Neural crest cell (in vitro differentiated cells): ENCODE results near the gene S100P. TPM values are rescaled to one million over a fixed set of nuclear protein-coding genes. Genes with fewer than 3 reads are reported as not detected.

Experiments used
- DNase-seq: peaks from one replicate; pipeline ENCODE4 v3.0.0; 2021; ENCODE audit warnings: low read depth, mixed read lengths, low spot score
- H3K27ac Mint-ChIP-seq: one replicate; pipeline ENCODE4 v1.8.0; 2021; ENCODE audit warnings: mild to moderate bottlenecking, mixed read lengths; ENCODE audit not compliant: unreplicated experiment
- H3K27me3 Mint-ChIP-seq: 2 replicates; pipeline ENCODE4 v1.8.0; 2021; ENCODE audit warnings: low read depth, mild to moderate bottlenecking, mixed read lengths
- H3K36me3 Mint-ChIP-seq: 2 replicates; pipeline ENCODE4 v1.8.0; 2021; ENCODE audit warnings: low read depth, mild to moderate bottlenecking, mixed read lengths
- H3K4me1 Mint-ChIP-seq: 2 replicates; pipeline ENCODE4 v1.8.0; 2021; ENCODE audit warnings: mixed read lengths
- H3K4me3 Mint-ChIP-seq: one replicate; pipeline ENCODE4 v1.8.0; 2021; ENCODE audit warnings: mild to moderate bottlenecking, mixed read lengths
- H3K9me3 Mint-ChIP-seq: 2 replicates; pipeline ENCODE4 v1.8.0; 2021; ENCODE audit warnings: mixed read lengths
- CTCF ChIP-seq: fragments of 200-600 bp; sonication (generic); conservative IDR thresholded peaks from 2 replicates; pipeline ENCODE4 v1.5.0; 2021; ENCODE audit warnings: antibody characterized with exemption, mild to moderate bottlenecking
- total RNA-seq: library from RNA; stranded (reverse); gene quantifications from 2 replicates; pipeline ENCODE4 v1.2.1, GENCODE V29; 2021

The S100P gene
- total RNA-seq, 1 donor from 2014 or later, result not detected

- Mint-ChIP-seq H3K36me3 (no peaks in the 10 kb centered on the region), H3K27ac (no peak overlapping the region), H3K9me3 (no peaks in the 10 kb centered on the region), H3K4me3 (no peak overlapping the region), H3K27me3 (no peaks in the 10 kb centered on the region), H3K4me1 (peaks cover 19% of the 10 kb centered on the region)
- no peak for TF ChIP-seq CTCF
- DNase-seq, result no peak
Observed at GRCh38 chr4:6686104-6686787, 7.4 kb upstream of the S100P start.

GRCh38 chr4:6687947-6688878 is 5.5 kb upstream of the S100P start:
- Mint-ChIP-seq H3K4me3 (no peak overlapping the region), H3K9me3 (no peaks in the 10 kb centered on the region)
- DNase-seq, result no peak

GRCh38 chr4:6688879-6689505 is 4.7 kb upstream of the S100P start:
- Mint-ChIP-seq H3K27ac (peak overlapping the region; percentile 91), H3K4me1 (peaks cover 27% of the 10 kb centered on the region), H3K36me3 (no peaks in the 10 kb centered on the region), H3K27me3 (no peaks in the 10 kb centered on the region), H3K4me3 (peak overlapping the region; percentile 42), H3K9me3 (no peaks in the 10 kb centered on the region)
- peak; percentile 39 for DNase-seq
- TF ChIP-seq CTCF, result no peak

More at GRCh38 chr4:6687947-6688878, 5.5 kb upstream of the S100P start:
- Mint-ChIP-seq H3K36me3 (no peaks in the 10 kb centered on the region), H3K27ac (peak overlapping the region; percentile 91), H3K27me3 (no peaks in the 10 kb centered on the region), H3K4me1 (peaks cover 25% of the 10 kb centered on the region)
- TF ChIP-seq CTCF, result no peak

GRCh38 chr4:6689506-6689960 is 4.1 kb upstream of the S100P start:
- TF ChIP-seq CTCF, result no peak
- H3K4me3 Mint-ChIP-seq, result no peak overlapping the region
- no peaks in the 10 kb centered on the region for H3K9me3 Mint-ChIP-seq
- DNase-seq, result no peak
- peak overlapping the region; percentile 71 for H3K27ac Mint-ChIP-seq
- H3K4me1 Mint-ChIP-seq, result peaks cover 27% of the 10 kb centered on the region
- no peaks in the 10 kb centered on the region for H3K27me3 Mint-ChIP-seq
- H3K36me3 Mint-ChIP-seq, result no peaks in the 10 kb centered on the region

GRCh38 chr4:6692379-6692778 is 1.3 kb upstream of the S100P start:
- H3K9me3 Mint-ChIP-seq, result no peaks in the 10 kb centered on the region
- no peak overlapping the region for H3K27ac Mint-ChIP-seq
- TF ChIP-seq CTCF, result no peak
- no peak overlapping the region for H3K4me3 Mint-ChIP-seq
- H3K4me1 Mint-ChIP-seq, result peaks cover 32% of the 10 kb centered on the region
- DNase-seq, result no peak
- H3K27me3 Mint-ChIP-seq, result no peaks in the 10 kb centered on the region
- H3K36me3 Mint-ChIP-seq, result no peaks in the 10 kb centered on the region
